Endothelial cell (in vitro differentiated cells): Measurements from ENCODE around the gene TMPRSS11F. TPM values are rescaled to one million over a fixed set of nuclear protein-coding genes. Genes with fewer than 3 reads are reported as not detected.
A peak's percentile ranks its signal among the peaks of the same experiment; 100 is the strongest.
"Not testable (repeated sequence)": the region's sequence is repeated elsewhere in the genome, so short reads cannot be mapped to it uniquely, and the experiment has no call there.

Experiments used
- DNase-seq: peaks from one replicate; pipeline ENCODE4 v3.0.0; 2021; ENCODE audit warnings: low spot score
- H3K27ac Mint-ChIP-seq: one replicate; pipeline ENCODE4 v1.8.0; 2021; ENCODE audit warnings: mixed read lengths, inconsistent platforms; ENCODE audit not compliant: unreplicated experiment
- H3K27me3 Mint-ChIP-seq: one replicate; pipeline ENCODE4 v1.8.0; 2021; ENCODE audit warnings: mild to moderate bottlenecking, moderate library complexity, mixed read lengths, inconsistent platforms; ENCODE audit not compliant: unreplicated experiment
- H3K36me3 Mint-ChIP-seq: one replicate; pipeline ENCODE4 v1.8.0; 2021; ENCODE audit warnings: mild to moderate bottlenecking, low read depth, mixed read lengths, inconsistent platforms; ENCODE audit not compliant: unreplicated experiment
- H3K4me1 Mint-ChIP-seq: one replicate; pipeline ENCODE4 v1.8.0; 2021; ENCODE audit warnings: mild to moderate bottlenecking, mixed read lengths, inconsistent platforms; ENCODE audit not compliant: unreplicated experiment
- H3K4me3 Mint-ChIP-seq: one replicate; pipeline ENCODE4 v1.8.0; 2021; ENCODE audit warnings: mild to moderate bottlenecking, mixed read lengths, inconsistent platforms; ENCODE audit not compliant: unreplicated experiment
- H3K9me3 Mint-ChIP-seq: one replicate; pipeline ENCODE4 v1.8.0; 2021; ENCODE audit warnings: mixed read lengths, inconsistent platforms; ENCODE audit not compliant: unreplicated experiment
- long read RNA-seq: library from polyadenylated mRNA; unstranded; transcript quantifications from one replicate; pipeline ENCODE4 v2.0.0, GENCODE V29; 2020; ENCODE audit not compliant: unreplicated experiment
- total RNA-seq: library from RNA; stranded (reverse); fragmentation: NEBNext Ultra II Directional; extraction: Animal tissue kit (Norgen Biotek cat#: 25700); gene quantifications from one replicate; pipeline ENCODE4 v1.2.1, GENCODE V29; 2021; ENCODE audit not compliant: unreplicated experiment
- TF ChIP-seq, protein P1 (sequence below): fragments of 200-600 bp; sonication (generic); IDR thresholded peaks from one replicate; pipeline ENCODE4 v1.5.0; 2021; ENCODE audit warnings: antibody characterized with exemption; ENCODE audit not compliant: unreplicated experiment

Gene TMPRSS11F
- not detected for total RNA-seq
- long read RNA-seq: 0 reads

DNA sequence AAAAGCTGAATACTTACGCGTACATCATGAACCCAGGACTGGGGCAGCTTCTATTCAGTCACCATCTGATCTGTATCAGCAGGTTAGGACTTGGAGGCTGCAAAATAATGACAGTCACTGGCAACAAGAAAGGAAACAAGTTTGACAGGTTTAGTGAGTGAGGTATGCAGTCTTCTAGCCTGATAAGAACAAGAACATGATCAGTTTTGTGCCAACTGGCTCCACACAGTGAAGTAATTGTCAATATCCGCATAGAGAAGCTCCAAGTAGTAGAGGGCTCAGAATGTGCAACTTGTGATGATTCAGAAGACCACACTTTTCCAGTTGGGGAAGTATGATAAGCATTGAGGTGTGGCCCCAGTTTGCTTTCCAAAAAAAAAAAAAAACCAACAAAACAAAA lies at the start of gene TMPRSS11F:
Gene TMPRSS11F (minus strand): TSS at position 77 of the 400 bp plus-strand sequence. CDS start 49 bp downstream, at position 28.
- TF ChIP-seq, protein P1, sequence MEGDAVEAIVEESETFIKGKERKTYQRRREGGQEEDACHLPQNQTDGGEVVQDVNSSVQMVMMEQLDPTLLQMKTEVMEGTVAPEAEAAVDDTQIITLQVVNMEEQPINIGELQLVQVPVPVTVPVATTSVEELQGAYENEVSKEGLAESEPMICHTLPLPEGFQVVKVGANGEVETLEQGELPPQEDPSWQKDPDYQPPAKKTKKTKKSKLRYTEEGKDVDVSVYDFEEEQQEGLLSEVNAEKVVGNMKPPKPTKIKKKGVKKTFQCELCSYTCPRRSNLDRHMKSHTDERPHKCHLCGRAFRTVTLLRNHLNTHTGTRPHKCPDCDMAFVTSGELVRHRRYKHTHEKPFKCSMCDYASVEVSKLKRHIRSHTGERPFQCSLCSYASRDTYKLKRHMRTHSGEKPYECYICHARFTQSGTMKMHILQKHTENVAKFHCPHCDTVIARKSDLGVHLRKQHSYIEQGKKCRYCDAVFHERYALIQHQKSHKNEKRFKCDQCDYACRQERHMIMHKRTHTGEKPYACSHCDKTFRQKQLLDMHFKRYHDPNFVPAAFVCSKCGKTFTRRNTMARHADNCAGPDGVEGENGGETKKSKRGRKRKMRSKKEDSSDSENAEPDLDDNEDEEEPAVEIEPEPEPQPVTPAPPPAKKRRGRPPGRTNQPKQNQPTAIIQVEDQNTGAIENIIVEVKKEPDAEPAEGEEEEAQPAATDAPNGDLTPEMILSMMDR: no peak
- H3K4me1 Mint-ChIP-seq: no peaks in the 10 kb centered on the region
- no peak within 1 kb of the TSS for H3K27ac Mint-ChIP-seq
- H3K4me3 Mint-ChIP-seq: no peak within 1 kb of the TSS
- H3K27me3 Mint-ChIP-seq: no peaks in the 10 kb centered on the region
- DNase-seq: no peak
- no peaks in the 10 kb centered on the region for H3K9me3 Mint-ChIP-seq
- H3K36me3 Mint-ChIP-seq: no peaks in the 10 kb centered on the region

DNA sequence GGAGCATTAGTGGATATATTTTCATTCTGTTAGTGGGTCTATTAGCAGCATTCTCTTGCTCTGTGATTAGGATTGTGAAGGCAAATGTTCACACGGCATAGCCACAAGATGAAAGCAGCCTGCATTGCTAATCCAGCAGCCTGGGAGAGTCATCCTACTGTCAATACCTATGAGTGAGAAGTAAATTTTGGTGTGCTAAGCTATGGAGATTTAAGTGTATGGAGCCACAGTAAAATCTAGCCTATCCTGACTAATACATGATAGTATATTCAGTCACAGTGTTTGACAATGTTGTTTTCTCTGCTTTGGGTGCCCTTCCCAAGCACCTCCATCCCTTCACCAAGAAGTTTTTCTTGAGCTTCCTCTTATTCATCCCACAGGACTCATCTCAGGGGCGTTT lies 47.2 kb upstream of the TMPRSS11F start:
- H3K27ac Mint-ChIP-seq: no peak overlapping the region
- TF ChIP-seq, protein P1: no peak

DNA sequence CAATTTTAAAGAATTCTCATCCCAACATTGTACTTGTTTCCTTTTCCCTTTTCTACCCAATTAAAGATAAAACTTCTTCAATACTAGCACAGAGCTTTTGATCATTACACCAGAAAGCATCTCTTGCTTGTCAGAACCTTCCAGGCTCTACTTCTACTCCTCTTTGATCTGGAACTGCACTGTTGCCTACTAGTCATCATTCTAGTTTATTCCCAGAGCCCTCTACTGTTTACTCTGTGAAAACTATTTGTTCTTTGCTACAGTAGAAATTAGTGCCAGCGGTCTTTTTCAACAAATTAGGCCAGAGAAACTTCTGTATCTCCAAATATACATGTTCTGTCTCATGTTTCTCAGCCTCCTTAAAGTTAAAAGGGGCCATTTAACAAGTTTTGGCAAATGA lies 46.8 kb upstream of the TMPRSS11F start:
- H3K4me1 Mint-ChIP-seq: no peaks in the 10 kb centered on the region
- DNase-seq: no peak

More for the DNA sequence above, 47.2 kb upstream of the TMPRSS11F start:
- H3K27me3 Mint-ChIP-seq: no peaks in the 10 kb centered on the region
- no peaks in the 10 kb centered on the region for H3K4me1 Mint-ChIP-seq
- H3K36me3 Mint-ChIP-seq: no peaks in the 10 kb centered on the region
- H3K4me3 Mint-ChIP-seq: no peak overlapping the region
- no peaks in the 10 kb centered on the region for H3K9me3 Mint-ChIP-seq
- no peak for DNase-seq

DNA sequence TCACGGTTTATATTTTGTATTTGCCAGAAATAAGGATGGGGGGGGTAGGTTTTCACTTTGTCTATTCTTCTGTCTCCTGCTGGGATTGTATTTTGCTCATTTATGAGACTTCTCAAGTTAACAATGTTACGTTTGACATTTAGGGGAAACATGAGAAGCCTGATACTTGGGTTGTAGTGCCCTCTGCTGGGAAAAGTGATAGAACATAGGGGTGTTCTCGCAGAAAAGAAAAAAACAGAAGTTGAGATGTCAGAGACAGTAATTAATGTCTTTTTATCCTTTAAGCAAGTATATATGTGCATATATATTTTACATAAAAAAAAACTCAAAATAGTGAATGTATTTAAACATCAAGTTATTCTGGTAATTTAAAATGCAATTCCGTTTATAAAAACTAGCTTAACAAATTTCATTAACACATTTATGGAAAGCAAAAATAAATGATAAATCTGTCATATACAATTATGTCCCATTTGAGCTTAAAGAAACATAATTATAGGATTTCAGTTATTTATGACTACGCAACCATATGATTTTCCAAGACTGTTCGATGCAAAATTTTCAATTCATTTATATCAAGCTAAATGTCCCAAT lies 46.0 kb upstream of the TMPRSS11F start:
- no peak overlapping the region for H3K27ac Mint-ChIP-seq
- no peaks in the 10 kb centered on the region for H3K9me3 Mint-ChIP-seq

More for the DNA sequence above, 46.8 kb upstream of the TMPRSS11F start:
- TF ChIP-seq, protein P1: no peak
- Mint-ChIP-seq H3K4me3 (no peak overlapping the region), H3K27me3 (no peaks in the 10 kb centered on the region), H3K9me3 (no peaks in the 10 kb centered on the region), H3K27ac (no peak overlapping the region), H3K36me3 (no peaks in the 10 kb centered on the region)

DNA sequence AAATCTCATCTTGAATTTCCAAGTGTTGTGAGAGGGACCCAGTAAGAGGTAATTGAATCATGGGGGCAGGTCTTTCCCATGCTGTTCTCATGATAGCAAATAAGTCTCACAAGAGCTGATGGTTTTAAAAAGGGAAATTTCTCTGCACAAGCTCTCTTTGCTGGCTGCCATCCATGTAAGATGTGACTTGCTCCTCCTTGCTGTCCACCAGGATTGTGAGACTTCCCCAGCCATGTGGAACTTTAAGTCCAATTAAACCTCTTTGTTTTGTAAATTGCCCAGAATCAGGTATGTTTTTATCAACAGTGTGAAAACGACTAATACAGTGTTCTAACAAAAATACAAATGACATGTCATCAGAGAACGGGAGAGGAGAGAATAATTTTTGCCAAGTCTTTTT lies 44.7 kb upstream of the TMPRSS11F start:
- not testable (repeated sequence) for DNase-seq, H3K27ac Mint-ChIP-seq, H3K4me1 Mint-ChIP-seq, H3K27me3 Mint-ChIP-seq, H3K36me3 Mint-ChIP-seq, H3K9me3 Mint-ChIP-seq, H3K4me3 Mint-ChIP-seq

More for the DNA sequence above, 46.0 kb upstream of the TMPRSS11F start:
- H3K36me3 Mint-ChIP-seq: no peaks in the 10 kb centered on the region
- no peaks in the 10 kb centered on the region for H3K27me3 Mint-ChIP-seq
- peak; percentile 61 for DNase-seq
- TF ChIP-seq, protein P1: peak; percentile 66
- no peaks in the 10 kb centered on the region for H3K4me1 Mint-ChIP-seq
- H3K4me3 Mint-ChIP-seq: no peak overlapping the region

DNA sequence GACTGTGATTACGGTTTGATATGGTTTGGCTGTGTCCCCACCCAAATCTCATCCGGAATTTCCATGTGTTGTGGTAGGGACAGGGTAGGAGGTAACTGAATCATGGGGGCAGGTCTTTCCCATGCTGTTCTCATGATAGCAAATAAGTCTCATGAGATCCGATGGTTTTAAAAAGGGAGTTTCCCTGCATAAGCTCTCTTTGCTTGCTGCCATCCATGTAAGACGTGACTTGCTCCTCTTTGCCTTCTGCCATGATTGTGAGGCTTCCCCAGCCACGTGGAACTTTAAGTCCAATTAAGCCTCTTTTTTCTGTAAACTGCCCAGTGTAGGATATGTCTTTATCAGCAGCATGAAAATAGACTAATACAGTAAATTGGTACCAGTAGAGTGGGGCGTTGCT lies 42.5 kb upstream of the TMPRSS11F start:
- not testable (repeated sequence) for H3K4me3 Mint-ChIP-seq, H3K27me3 Mint-ChIP-seq, H3K4me1 Mint-ChIP-seq, H3K9me3 Mint-ChIP-seq, H3K27ac Mint-ChIP-seq, DNase-seq, H3K36me3 Mint-ChIP-seq
